NT2/D1 (cell line): ENCODE results near the gene TBC1D19.

Experiments
- SUZ12 ChIP-seq: IDR thresholded peaks from 2 replicates; pipeline ENCODE4 v1.6.1; 2011; ENCODE audit not compliant: insufficient read length, insufficient read depth; ENCODE audit errors: extremely low read depth
- YY1 ChIP-seq: IDR thresholded peaks from 2 replicates; pipeline ENCODE4 v1.6.1; 2011; ENCODE audit not compliant: insufficient read length, insufficient read depth
- ZNF274 ChIP-seq: IDR thresholded peaks from 2 replicates; pipeline ENCODE4 v1.6.1; 2011; ENCODE audit warnings: mild to moderate bottlenecking, low read depth, low read length

DNA sequence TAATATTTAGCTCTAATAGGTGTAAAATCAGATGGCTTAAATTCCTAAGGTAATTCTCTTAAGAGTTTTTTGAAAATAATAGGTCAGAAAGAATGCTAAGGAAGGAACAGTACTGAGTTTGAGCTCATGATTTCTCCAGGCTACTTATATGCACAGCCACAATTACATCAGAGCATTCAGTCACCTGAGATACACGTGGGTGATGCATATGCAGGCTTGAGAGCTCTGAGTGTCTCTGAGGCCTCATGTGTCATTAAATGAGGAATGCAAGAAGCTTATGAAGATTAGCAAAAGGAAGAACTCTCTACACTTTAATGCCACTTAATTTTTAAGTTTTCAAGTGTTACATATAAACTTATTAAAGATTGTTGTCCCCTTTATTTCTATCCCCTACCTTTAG lies 152.7 kb downstream of the TBC1D19 start:
- TF ChIP-seq ZNF274 (no peak), YY1 (no peak), SUZ12 (no peak)
